ENCODE results near the gene LUZP1. TPM values are rescaled to one million over a fixed set of nuclear protein-coding genes. Genes with fewer than 3 reads are reported as not detected.

LUZP1 gene
- total RNA-seq, 1 experiment from 2014 or later = 40.2 TPM

- DNase-seq (ENCODE audit: low read depth, low spot score) (no peak), ATAC-seq (no peak)
- intact Hi-C loops (cut with micrococcal nuclease; ENCODE audit: unreplicated experiment) (no loop called here), in situ Hi-C loops (cut with HindIII; ENCODE audit: low pct_unique_long_range_greater_than_20kb, low sequenced_read_pairs) (no loop called here)
- no peaks in the 10 kb centered on the region for H3K36me3 ChIP-seq (ENCODE audit: control insufficient read depth, insufficient read depth, low read length)
- POLR2A ChIA-PET = interaction anchor here (0.6 kb wide), 1 partner anchor 44 kb away, joined by 4 read pairs; no protein-coding TSS in a partner anchor
- TF ChIP-seq TCF7L2 (IDR thresholded peaks at IDR 0.05; ENCODE audit: low read depth, low read length) = no peak
- TF ChIP-seq CTCF (IDR thresholded peaks at IDR 0.05) = no peak
- TF ChIP-seq REST (IDR thresholded peaks at IDR 0.05; ENCODE audit: insufficient read depth in 1 of 2, low read depth in 2 of 2, low read length in 1 of 2) = no peak
- no peak for TF ChIP-seq SIN3A (IDR thresholded peaks at IDR 0.05; ENCODE audit: borderline replicate concordance, insufficient read depth, low read depth, low read length)
- no peak for TF ChIP-seq POLR2AphosphoS5 (IDR thresholded peaks at IDR 0.05; ENCODE audit: low read depth, low read length)
- H3K27me3 ChIP-seq (ENCODE audit: control insufficient read depth, insufficient read depth, low read length) = no peaks in the 10 kb centered on the region
- no peak overlapping the region for H3K4me3 ChIP-seq (ENCODE audit: low read depth in 2 of 2, low read length in 2 of 2)
- CTCF ChIA-PET = no interaction called here
- no peaks in the 10 kb centered on the region for H3K9me3 ChIP-seq (ENCODE audit: control insufficient read depth, insufficient read depth, low read depth, low read length)
- no peaks in the 10 kb centered on the region; the same call in 1 of the 2 replicates for H3K4me1 ChIP-seq (ENCODE audit: control insufficient read depth, insufficient read depth, low read length)
- no peak overlapping the region for H3K27ac ChIP-seq (ENCODE audit: low read length)
- BruUV-seq (replicated peaks) = no TSS peak
Measured at GRCh38 chr1:23134055-23134454, 34.6 kb downstream of the LUZP1 start.

GRCh38 chr1:23133587-23133986, 35.1 kb downstream of the LUZP1 start:
- ChIA-PET POLR2A (no interaction called here), CTCF (no interaction called here)
- no peak overlapping the region for H3K27ac ChIP-seq (ENCODE audit: low read length)
- DNase-seq (ENCODE audit: low read depth, low spot score) (no peak), ATAC-seq (no peak)
- TF ChIP-seq SIN3A (IDR thresholded peaks at IDR 0.05; ENCODE audit: borderline replicate concordance, insufficient read depth, low read depth, low read length) (no peak), TCF7L2 (IDR thresholded peaks at IDR 0.05; ENCODE audit: low read depth, low read length) (no peak), CTCF (IDR thresholded peaks at IDR 0.05) (no peak), POLR2AphosphoS5 (IDR thresholded peaks at IDR 0.05; ENCODE audit: low read depth, low read length) (no peak), REST (IDR thresholded peaks at IDR 0.05; ENCODE audit: insufficient read depth in 1 of 2, low read depth in 2 of 2, low read length in 1 of 2) (no peak)
- H3K4me1 ChIP-seq (ENCODE audit: control insufficient read depth, insufficient read depth, low read length) = no peaks in the 10 kb centered on the region; the same call in 1 of the 2 replicates
- no peaks in the 10 kb centered on the region for H3K27me3 ChIP-seq (ENCODE audit: control insufficient read depth, insufficient read depth, low read length)
- in situ Hi-C loops (cut with HindIII; ENCODE audit: low pct_unique_long_range_greater_than_20kb, low sequenced_read_pairs) = no loop called here
- BruUV-seq (replicated peaks) = no TSS peak
- no peaks in the 10 kb centered on the region for H3K36me3 ChIP-seq (ENCODE audit: control insufficient read depth, insufficient read depth, low read length)
- no peaks in the 10 kb centered on the region for H3K9me3 ChIP-seq (ENCODE audit: control insufficient read depth, insufficient read depth, low read depth, low read length)
- intact Hi-C loops (cut with micrococcal nuclease; ENCODE audit: unreplicated experiment) = no loop called here
- H3K4me3 ChIP-seq (ENCODE audit: low read depth in 2 of 2, low read length in 2 of 2) = no peak overlapping the region

Data from Panc1 (cell line).